ENCODE measurements around the gene BMF. TPM values are rescaled to one million over a fixed set of nuclear protein-coding genes. Genes with fewer than 3 reads are reported as not detected.
A peak's percentile ranks its signal among the peaks of the same experiment; 100 is the strongest.

The BMF gene
- total RNA-seq, 1 donor from 2014 or later = 3.2 TPM

GRCh38 chr15:40095371-40096093 lies 13.1 kb downstream of the BMF start:
- intact Hi-C loops (cut with micrococcal nuclease) = no loop called here
- DNase-seq = no peak
- no peak for ATAC-seq

- no peak for DNase-seq
- ATAC-seq = no peak
- intact Hi-C loops (cut with micrococcal nuclease) = no loop called here
These were observed 14.5 kb downstream of the BMF start for GRCh38 chr15:40094156-40094555.

- intact Hi-C loops (cut with micrococcal nuclease) = no loop called here
- DNase-seq (no peak), ATAC-seq (no peak)
These were observed 15.5 kb downstream of the BMF start for GRCh38 chr15:40092979-40093869.

GRCh38 chr15:40092256-40092978 lies 16.3 kb downstream of the BMF start:
- DNase-seq (peak; percentile 83), ATAC-seq (peak; percentile 91)
- intact Hi-C loops (cut with micrococcal nuclease) = no loop called here

- peak; percentile 4 for ATAC-seq
- no peak for DNase-seq
- intact Hi-C loops (cut with micrococcal nuclease) = no loop called here
These were observed 16.8 kb downstream of the BMF start for GRCh38 chr15:40091861-40092255.

- intact Hi-C loops (cut with micrococcal nuclease) = no loop called here
- DNase-seq (no peak), ATAC-seq (no peak)
These were observed 17.8 kb downstream of the BMF start for GRCh38 chr15:40090774-40091455.

GRCh38 chr15:40088929-40089755 lies 19.5 kb downstream of the BMF start:
- ATAC-seq (no peak), DNase-seq (no peak)
- intact Hi-C loops (cut with micrococcal nuclease) = no loop called here

- ATAC-seq (peak; percentile 17), DNase-seq (peak; percentile 66)
- intact Hi-C loops (cut with micrococcal nuclease) = no loop called here
These were observed 20.4 kb downstream of the BMF start for GRCh38 chr15:40087991-40088928.

- no peak for DNase-seq
- no peak for ATAC-seq
- intact Hi-C loops (cut with micrococcal nuclease) = no loop called here
These were observed 21.4 kb downstream of the BMF start for GRCh38 chr15:40087068-40087810.

- DNase-seq = no peak
- no peak for ATAC-seq
- intact Hi-C loops (cut with micrococcal nuclease) = no loop called here
These were observed 23.4 kb downstream of the BMF start for GRCh38 chr15:40085266-40085665.

- DNase-seq (no peak), ATAC-seq (no peak)
- intact Hi-C loops (cut with micrococcal nuclease) = no loop called here
These were observed 24.0 kb downstream of the BMF start for GRCh38 chr15:40084650-40085049.

- intact Hi-C loops (cut with micrococcal nuclease) = no loop called here
- ATAC-seq = peak; percentile 39
- DNase-seq = no peak
These were observed 26.3 kb downstream of the BMF start for GRCh38 chr15:40082195-40082883.

- intact Hi-C loops (cut with micrococcal nuclease) = no loop called here
- DNase-seq = peak; percentile 84
- ATAC-seq = peak; percentile 96
These were observed 26.9 kb downstream of the BMF start for GRCh38 chr15:40081691-40082194.

- no peak for DNase-seq
- intact Hi-C loops (cut with micrococcal nuclease) = no loop called here
- no peak for ATAC-seq
These were observed 27.8 kb downstream of the BMF start for GRCh38 chr15:40080847-40081246.

- ATAC-seq (no peak), DNase-seq (no peak)
- intact Hi-C loops (cut with micrococcal nuclease) = no loop called here
These were observed 28.6 kb downstream of the BMF start for GRCh38 chr15:40080104-40080503.

GRCh38 chr15:40079456-40079855 lies 29.2 kb downstream of the BMF start:
- ATAC-seq = no peak
- no peak for DNase-seq
- intact Hi-C loops (cut with micrococcal nuclease) = no loop called here

All from left ventricle myocardium superior (tissue), 1 donor.